HT-29 (cell line): ENCODE measurements around the gene ECSIT. TPM values are rescaled to one million over a fixed set of nuclear protein-coding genes. Genes with fewer than 3 reads are reported as not detected.

ENCODE experiments used
- DNase-seq: peaks from one replicate; pipeline ENCODE4 v3.0.0-alpha.2; 2015; ENCODE audit warnings: low spot score
- total RNA-seq: library from RNA; depleted of rRNA; stranded (reverse); fragments of >200 nt; shearing (Covaris generic); gene quantifications from 2 replicates; pipeline ENCODE4 v1.2.3, GENCODE V29; 2014

Gene ECSIT
- total RNA-seq, 1 experiment from 2014 or later: 56.4 TPM

DNA sequence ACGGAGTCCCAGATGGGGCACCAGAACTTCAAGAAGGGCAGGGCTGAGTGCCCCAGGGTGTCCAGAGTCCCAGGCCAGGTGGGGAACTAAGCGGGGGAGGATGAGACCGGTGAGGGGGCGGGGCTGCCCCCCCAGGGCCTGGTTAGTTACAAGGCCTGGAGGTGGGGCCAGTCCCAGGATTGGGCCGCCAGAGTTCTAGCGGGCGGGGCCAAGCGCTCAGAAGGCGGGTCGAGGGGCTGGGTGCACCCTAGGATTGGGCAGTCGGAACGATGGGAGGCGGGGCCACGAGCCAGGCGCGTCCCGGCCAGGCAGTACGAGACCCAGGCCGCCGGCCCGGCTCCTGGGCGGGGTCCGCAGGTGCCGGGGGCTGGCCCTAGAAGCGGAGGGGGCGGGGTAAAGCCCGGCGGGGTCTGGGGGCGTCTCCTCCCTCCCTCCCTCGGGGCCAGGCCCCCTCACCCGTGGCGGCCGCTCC is 23.9 kb downstream of the ECSIT start:
- peak; percentile 91 for DNase-seq

DNA sequence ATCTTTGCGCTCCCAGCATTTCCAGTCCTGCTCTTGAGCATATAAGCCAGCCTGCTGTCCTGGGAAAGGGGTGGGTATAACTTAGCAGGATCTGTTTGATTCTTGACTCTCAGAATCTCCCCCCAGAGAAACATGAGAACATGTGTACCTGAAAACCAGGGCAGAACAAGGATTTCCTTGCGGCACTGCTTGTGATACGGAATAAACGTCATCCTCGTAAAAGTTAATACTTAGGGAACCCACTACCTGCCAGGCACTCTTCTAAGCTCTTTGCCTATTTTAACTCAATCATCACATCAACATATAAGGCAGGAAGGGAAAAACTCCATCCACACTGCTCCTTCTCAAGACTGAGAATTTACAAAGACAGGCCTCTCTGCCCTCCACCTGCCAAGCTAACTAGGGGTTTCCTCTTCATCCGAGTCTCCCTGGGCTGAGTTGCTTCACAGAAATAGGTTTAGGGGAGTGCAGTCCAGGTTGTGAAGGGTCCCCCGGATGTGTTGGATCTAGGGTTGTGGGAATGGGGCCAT is 24.4 kb downstream of the ECSIT start:
- no peak for DNase-seq

GRCh38 chr19:11499890-11500420 is 29.0 kb downstream of the ECSIT start:
- DNase-seq: no peak

DNA sequence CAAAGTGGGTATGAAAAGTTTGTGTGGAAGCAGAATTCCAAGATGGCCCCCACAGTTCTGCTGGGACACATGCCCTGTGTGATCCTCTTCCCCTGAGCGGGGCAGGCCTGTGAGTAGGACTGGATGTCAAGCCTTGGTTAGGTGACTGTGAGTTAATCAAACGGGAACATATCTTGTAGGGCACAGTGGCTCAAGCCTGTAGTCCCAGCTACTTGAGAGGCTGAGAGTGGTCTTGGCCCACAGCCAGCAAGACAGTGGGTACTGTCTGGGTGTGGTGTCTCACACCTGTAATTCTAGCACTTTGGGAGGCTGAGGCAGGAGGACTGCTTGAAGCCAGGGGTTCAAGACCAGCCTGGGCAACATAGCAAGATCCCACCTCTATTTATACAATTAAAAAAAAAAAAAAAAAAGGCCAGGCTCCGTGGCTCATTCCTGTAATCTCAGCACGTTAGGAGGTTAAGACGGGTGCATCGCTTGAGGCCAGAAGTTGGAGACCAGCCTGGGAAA is 29.7 kb downstream of the ECSIT start:
- no peak for DNase-seq

DNA sequence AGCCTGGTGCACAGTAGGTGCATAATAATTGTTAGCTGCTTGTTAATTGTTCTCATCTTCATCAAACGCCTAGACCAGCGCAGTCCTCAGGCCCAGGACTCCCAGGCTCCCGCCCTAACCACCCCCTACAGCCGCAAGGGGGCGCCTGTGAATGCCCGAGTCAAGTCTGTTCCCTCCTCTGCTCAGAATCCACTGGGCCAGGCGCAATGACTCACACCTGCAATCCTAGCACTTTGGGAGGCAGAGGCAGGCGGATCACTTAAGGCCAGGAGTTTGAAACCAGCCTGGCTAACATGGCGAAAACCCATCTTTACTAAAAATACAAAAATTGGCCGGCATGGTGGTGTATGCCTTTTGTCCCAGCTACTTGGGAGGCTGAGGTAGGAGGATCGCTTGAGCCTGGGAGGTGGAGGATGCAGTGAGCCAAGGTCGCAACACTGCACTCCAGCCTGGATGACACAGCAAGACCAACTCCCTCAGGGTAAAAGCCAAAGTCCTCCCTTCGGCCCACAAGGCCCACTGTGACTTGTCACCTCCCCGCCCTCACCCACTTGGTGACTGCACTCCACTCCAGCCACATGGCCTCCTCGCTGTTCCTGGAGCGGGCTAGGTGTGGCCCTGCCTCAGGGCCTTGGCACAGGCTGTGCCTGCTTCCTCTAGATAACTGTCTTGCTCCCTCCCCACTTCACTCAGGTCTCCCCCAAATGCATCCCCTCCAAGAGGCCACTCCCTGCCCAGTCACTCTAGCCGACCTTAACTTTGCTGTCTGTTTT is 32.4 kb downstream of the ECSIT start:
- DNase-seq: peak; percentile 53

DNA sequence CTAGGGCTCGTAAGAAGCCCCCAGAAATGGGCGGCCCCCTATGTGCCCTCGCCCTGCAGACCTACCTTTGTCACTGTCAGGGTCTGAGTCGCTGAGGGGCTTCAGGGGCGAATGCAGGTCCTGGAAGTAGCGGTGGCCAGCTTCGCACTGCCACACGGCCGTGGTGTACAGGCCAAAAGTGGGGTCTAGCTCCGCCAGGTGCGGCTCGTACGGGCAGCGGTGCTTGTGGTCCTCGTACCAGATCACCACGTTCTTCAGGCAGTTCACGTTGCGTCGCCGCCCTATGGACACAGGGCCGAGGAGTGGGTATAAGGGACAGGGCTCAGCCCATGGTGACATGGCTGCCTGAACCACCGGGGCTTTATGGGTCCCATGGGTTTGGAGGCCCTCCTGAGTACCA is 33.0 kb downstream of the ECSIT start:
- DNase-seq: no peak

DNA sequence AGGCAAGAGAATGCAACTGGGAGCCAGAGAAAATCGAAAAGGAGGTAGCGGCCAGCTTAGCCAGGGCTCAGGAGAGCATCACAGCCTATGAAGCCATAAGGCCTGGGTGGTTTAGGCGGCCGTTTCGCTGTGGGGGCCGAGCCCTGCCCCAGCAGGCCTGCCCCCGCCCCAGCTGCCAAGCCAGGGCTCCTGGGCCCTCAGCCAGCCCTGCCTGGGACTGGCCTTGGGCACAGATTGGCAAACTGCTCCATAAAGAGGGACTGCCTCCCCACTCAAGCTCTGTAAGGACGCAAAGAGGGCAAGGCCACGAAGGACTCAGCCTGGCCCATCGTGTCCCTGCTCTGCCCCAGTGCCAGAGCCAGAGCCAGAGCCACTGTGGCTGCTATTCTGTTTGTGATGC is 33.5 kb downstream of the ECSIT start:
- DNase-seq: no peak

- no peak for DNase-seq
Observed at GRCh38 chr19:11494634-11495285, 34.2 kb downstream of the ECSIT start.

GRCh38 chr19:11489378-11489777 is 39.6 kb downstream of the ECSIT start:
- no peak for DNase-seq

DNA sequence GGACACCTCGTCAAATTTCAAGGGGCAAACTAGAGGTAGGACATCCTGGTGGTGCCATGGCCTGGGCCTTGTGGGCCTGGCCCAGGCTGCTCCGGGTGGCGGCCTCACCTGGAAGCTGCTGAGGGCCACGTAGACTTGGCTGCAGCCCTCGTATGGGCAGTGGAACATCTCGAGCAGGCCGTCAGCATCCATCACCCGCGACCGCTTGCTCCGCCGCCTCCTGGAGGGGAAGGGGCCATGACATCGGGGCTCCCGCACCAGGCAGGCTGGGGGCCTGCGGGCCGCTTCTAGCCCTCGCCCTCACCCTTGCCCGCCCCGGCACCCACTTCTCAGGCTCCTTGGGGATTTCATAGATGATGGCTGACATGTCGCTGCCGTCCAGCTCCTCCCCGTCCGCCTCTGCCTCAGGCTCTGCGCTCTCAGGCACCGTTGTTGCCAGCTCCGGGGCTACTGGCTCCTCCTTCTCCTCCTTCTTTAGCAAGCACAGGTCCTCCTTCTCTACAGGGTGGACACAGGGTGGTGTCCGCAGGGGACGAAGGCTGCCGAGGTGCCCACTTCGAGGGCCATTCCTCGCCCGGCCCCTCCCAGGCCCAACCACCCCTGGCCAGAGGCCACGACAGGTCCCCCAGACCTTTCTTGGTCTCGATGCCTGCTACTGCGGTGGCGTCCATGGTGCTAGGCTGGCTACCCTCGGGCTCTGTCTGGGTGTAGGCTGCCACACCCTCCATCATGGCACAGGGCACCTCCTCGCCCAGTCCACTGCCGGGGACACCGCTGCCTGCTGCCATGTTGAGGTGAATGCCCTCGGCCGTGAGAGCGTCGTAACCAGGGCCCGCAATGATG is 42.1 kb downstream of the ECSIT start:
- no peak for DNase-seq

DNA sequence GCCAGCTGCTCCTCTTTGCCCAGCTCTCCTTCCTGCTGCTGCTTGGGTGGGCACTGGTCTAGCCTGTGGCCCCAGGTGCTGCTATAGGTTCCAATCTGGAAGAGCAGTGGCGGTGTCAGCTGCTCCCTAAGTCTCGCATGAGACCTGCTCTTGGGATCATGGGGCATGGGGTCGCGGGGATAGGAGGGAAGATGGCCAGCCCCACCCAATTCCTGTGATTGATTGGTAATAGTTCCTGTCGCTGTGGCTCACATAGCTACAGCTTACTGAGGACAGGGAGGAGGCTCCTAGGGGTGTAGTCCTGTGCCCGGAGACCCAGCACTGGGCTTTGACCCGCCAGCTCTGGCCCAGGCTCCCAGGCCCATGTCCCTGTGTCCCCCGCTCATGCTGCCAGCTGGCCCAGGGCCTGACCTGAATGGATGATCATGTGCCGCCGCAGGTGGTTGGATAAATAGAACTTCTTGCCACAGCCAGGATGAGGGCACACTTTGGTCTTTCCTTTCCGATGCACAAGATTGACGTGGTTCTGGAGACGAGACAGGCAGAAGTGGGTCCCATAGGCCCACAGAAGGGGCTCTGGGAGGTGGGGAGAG is 43.6 kb downstream of the ECSIT start:
- DNase-seq: no peak

- DNase-seq: no peak
Observed at GRCh38 chr19:11483366-11484111, 45.4 kb downstream of the ECSIT start.

DNA sequence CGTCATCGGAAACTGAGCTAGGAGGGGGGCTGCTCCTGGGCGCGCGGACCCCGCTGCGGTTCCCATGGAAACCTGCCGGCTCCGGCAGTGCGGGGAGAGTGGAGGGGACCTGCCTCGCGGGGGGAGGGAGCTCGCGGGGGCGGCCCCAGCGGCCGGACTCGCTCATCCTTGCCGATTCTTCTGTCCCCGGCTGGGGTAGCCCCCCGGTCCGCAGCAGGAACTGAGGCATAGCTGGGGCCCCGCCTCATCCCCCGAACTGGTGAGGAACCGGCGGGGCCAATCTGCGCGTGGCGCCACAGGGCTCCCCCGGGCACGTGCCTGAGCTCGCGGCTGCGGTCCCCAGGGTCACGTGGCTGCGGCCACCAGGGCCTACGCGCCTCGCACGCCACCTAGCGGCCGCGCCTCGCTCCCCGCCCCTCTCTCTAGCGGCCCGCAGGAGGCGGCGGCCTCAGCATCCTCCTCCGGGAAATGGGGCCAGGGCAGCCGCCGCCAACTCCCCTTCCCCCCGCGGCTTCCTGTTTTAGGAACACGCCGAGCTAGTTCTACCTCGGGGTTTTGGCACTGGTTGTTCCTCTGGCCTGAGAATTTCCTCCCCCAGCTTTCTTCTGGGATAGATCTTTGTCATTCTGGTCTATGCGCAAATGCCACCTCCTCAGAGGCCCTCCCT is 46.4 kb downstream of the ECSIT start:
- DNase-seq: peak; percentile 32

- no peak for DNase-seq
Observed at GRCh38 chr19:11481534-11482383, 47.2 kb downstream of the ECSIT start.

DNA sequence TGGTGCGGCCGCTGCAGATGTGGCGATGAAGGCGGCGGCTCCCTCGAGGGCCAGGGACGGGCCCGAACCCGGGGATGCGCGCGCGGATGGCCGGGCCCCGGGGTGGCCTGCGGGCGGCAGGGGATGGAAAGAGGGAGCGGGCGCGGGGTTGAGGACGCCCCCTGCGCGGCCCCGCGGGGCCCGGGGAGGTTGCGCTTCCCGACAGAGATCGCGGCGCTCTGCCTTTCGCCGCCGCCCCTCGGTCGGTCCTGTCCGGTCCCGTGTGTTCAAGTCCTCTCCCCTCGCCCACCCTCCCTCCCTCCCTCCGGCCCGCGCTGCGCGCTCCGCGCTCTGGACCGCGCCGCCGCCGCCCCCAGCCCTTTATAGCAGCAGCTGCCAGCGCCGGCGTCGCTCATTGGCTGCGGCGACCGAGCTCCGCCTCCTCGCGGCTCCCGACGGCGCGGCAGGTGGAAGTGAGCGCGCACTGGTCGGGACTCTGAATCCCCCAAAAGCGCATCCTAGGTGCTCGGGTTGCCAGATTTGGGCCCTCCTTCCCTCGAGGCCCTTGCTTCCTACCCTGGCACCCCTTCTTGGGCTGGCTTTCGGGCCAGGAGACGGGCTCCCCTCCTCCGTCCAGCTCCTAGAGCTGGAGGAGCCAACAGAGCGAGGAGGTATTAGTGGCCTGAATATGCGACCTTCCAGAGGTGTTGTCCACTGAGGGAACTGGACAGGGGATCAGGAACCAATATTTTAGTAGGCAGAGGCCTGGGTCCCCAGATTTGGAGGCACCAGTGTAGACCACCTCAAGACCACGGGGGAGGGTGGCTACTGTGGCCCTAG is 48.0 kb downstream of the ECSIT start, which contains the start of gene ELAVL3:
Gene ELAVL3 (minus strand): TSS at position 332 of the 819 bp plus-strand sequence. CDS start 438 bp downstream, outside the sequence.
- no peak for DNase-seq

DNA sequence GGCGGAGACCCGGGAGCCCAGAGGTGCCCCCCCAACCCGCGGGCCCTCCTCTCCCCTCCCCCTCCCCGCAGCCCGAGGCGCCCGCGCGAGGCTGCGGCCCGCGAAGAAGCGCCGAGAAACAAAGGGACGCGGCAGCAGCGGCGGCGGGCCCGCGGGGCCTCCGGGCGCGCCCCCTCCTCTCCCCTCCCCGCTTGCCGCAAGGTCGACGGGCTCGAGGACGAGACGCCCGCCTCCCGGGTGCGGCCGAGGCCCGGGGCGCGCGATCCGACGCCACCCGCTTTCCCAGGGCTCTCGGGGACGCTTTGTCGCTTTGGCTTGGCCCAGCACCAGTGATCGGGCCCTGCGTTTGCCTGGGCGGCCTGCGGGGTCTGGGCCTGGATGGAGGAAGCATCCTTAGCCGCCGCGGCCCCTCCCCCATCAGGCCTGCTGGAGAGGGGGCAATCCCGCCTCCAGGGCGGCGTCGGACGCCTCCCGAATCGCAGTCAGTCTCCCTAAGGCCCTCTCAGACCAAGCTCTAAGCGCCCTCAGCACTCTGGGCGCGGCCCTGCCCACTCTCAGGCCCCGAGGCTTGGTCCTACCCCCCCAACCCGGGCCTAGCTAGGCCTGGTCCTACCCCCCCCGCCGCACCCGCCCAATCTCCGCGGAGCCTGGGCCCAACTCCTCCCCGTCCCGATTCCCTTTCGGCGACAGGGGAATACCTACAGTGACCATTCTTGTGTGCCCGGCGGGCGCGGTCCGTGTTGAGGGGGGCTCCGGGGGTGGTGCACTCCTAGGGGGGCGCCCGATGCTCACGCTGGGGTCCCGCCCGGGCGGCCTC is 48.8 kb downstream of the ECSIT start:
- no peak for DNase-seq
